ENCODE results near the gene SLC39A11.

- TF ChIP-seq CTCF (IDR thresholded peaks at IDR 0.05): no peak
- TF ChIP-seq POLR2A (IDR thresholded peaks at IDR 0.05): no peak
These were observed 336.2 kb downstream of the SLC39A11 start for GRCh38 chr17:72756256-72756655.

All from testis (tissue), 2 donors.